ENCODE results near the gene POLL. TPM values are rescaled to one million over a fixed set of nuclear protein-coding genes. Genes with fewer than 3 reads are reported as not detected.

POLL gene
- polyA plus RNA-seq, 1 donor (not counting 4 experiments of a cell fraction or from before 2014, with no cell fraction given): 11.9 TPM

DNA sequence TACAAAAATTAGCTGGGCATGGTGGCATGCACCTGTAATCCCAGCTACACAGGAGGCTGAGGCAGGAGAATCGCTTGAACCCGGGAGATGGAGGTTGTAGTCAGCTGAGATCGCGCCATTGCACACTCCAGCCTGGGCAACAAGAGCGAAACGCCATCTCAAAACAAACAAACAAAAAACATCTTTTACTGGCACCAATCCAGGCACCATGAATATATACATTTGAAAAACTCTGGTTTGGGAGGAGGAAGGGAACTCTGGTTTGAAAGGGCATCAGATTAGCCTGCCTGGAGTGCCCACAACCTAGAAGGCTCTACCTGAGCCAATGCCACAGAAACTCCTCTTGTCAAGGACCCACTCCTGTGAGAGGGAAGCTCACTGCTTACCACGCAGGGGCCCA is 15.9 kb downstream of the POLL start:
- Histone ChIP-seq H3K36me3 (ENCODE audit: control insufficient read depth in 2 of 2, extremely low read depth in 1 of 2, insufficient read depth in 2 of 2, low read length in 2 of 2) (peaks cover 0 to 2% of the 10 kb centered on the region in 2 experiments), H3K27me3 (ENCODE audit: control insufficient read depth, extremely low read depth, insufficient read depth, low read length) (peaks cover 30% of the 10 kb centered on the region), H4K20me1 (ENCODE audit: control insufficient read depth, extremely low read depth, insufficient read depth, low read length) (no peaks in the 10 kb centered on the region), H3K9me3 (ENCODE audit: control insufficient read depth, low read depth, low read length) (no peaks in the 10 kb centered on the region), H3K9ac (ENCODE audit: control insufficient read depth, extremely low read depth, insufficient read depth, low read length) (no peak overlapping the region), H3K4me1 (ENCODE audit: control insufficient read depth, extremely low read depth, insufficient read depth, low read length) (peaks cover 8% of the 10 kb centered on the region), H2AFZ (ENCODE audit: control insufficient read depth, low read length) (no peak overlapping the region), H3K27ac (ENCODE audit: control insufficient read depth, insufficient read depth, low read length) (no peak overlapping the region), H3K9me1 (ENCODE audit: control insufficient read depth, extremely low read depth, insufficient read depth, low read length) (no peaks in the 10 kb centered on the region), H3K79me2 (ENCODE audit: control insufficient read depth, insufficient read depth, low read length) (no peaks in the 10 kb centered on the region), H3K4me3 (ENCODE audit: control insufficient read depth in 2 of 3, extremely low read depth in 1 of 3, insufficient read depth in 2 of 3, low read depth in 1 of 3, low read length in 3 of 3) (no peak overlapping the region), H3K4me2 (ENCODE audit: control insufficient read depth, extremely low read depth, insufficient read depth, low read depth, low read length) (no peak overlapping the region)
- FAIRE-seq: no peak
- TF ChIP-seq, protein P1, sequence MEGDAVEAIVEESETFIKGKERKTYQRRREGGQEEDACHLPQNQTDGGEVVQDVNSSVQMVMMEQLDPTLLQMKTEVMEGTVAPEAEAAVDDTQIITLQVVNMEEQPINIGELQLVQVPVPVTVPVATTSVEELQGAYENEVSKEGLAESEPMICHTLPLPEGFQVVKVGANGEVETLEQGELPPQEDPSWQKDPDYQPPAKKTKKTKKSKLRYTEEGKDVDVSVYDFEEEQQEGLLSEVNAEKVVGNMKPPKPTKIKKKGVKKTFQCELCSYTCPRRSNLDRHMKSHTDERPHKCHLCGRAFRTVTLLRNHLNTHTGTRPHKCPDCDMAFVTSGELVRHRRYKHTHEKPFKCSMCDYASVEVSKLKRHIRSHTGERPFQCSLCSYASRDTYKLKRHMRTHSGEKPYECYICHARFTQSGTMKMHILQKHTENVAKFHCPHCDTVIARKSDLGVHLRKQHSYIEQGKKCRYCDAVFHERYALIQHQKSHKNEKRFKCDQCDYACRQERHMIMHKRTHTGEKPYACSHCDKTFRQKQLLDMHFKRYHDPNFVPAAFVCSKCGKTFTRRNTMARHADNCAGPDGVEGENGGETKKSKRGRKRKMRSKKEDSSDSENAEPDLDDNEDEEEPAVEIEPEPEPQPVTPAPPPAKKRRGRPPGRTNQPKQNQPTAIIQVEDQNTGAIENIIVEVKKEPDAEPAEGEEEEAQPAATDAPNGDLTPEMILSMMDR (optimal IDR thresholded peaks at IDR 0.05 in 1 of 3, IDR thresholded peaks at IDR 0.05 in 1 of 3, conservative IDR thresholded peaks at IDR 0.05 in 1 of 3; ENCODE audit: extremely low read depth in 1 of 3, insufficient read depth in 2 of 3, low read length in 3 of 3): no peak
- no peak for TF ChIP-seq EZH2 (IDR thresholded peaks at IDR 0.05; ENCODE audit: low read length)
- no peak for DNase-seq (ENCODE audit: low read depth, low spot score)
- dilution Hi-C loops (cut with MboI; ENCODE audit: extremely low pct_ligation_motif_present, low sequenced_read_pairs): no loop called here

DNA sequence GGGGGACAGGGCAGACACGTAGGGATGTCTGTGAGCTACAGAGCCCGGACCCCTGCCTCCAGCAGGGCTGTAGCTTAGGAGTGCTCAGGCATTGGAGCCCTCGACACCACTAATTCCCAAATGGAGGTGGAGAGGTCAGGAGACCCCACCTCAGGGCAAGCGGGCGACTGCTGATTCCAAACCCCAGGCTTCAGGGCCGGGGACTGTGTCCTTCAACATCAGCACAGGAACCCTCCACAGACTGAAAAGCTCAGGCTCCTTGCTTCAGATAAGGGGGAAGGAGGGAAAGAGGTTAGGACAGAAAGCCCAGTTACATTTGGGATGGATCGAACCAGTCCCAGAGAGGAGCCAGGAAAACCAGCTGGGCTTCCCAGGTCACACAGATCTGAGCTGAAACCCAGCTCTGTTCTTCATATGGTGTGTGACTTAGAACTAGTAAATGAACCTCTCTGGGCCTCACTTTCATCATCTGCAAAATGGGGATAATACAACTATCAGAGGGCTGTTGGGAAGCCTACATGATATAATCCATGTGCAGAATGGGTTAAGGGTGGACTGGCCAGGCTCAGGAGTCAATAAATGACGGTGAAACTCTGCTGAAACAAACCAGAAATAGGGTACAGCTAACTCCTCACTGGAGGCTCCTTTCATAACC is 16.7 kb downstream of the POLL start:
- Histone ChIP-seq H3K27me3 (ENCODE audit: control insufficient read depth, extremely low read depth, insufficient read depth, low read length) (peaks cover 37% of the 10 kb centered on the region), H3K36me3 (ENCODE audit: control insufficient read depth in 2 of 2, extremely low read depth in 1 of 2, insufficient read depth in 2 of 2, low read length in 2 of 2) (no peaks in the 10 kb centered on the region), H3K9me3 (ENCODE audit: control insufficient read depth, low read depth, low read length) (no peaks in the 10 kb centered on the region), H2AFZ (ENCODE audit: control insufficient read depth, low read length) (no peak overlapping the region), H3K4me3 (ENCODE audit: control insufficient read depth in 2 of 3, extremely low read depth in 1 of 3, insufficient read depth in 2 of 3, low read depth in 1 of 3, low read length in 3 of 3) (no peak overlapping the region), H3K79me2 (ENCODE audit: control insufficient read depth, insufficient read depth, low read length) (no peaks in the 10 kb centered on the region), H3K9ac (ENCODE audit: control insufficient read depth, extremely low read depth, insufficient read depth, low read length) (no peak overlapping the region), H3K27ac (ENCODE audit: control insufficient read depth, insufficient read depth, low read length) (no peak overlapping the region), H3K9me1 (ENCODE audit: control insufficient read depth, extremely low read depth, insufficient read depth, low read length) (no peaks in the 10 kb centered on the region), H4K20me1 (ENCODE audit: control insufficient read depth, extremely low read depth, insufficient read depth, low read length) (no peaks in the 10 kb centered on the region), H3K4me2 (ENCODE audit: control insufficient read depth, extremely low read depth, insufficient read depth, low read depth, low read length) (no peak overlapping the region), H3K4me1 (ENCODE audit: control insufficient read depth, extremely low read depth, insufficient read depth, low read length) (peaks cover 11% of the 10 kb centered on the region)
- FAIRE-seq: no peak
- dilution Hi-C loops (cut with MboI; ENCODE audit: extremely low pct_ligation_motif_present, low sequenced_read_pairs): no loop called here
- DNase-seq (ENCODE audit: low read depth, low spot score): no peak
- TF ChIP-seq EZH2 (IDR thresholded peaks at IDR 0.05; ENCODE audit: low read length): no peak
- TF ChIP-seq, protein P1 (optimal IDR thresholded peaks at IDR 0.05 in 1 of 3, IDR thresholded peaks at IDR 0.05 in 1 of 3, conservative IDR thresholded peaks at IDR 0.05 in 1 of 3; ENCODE audit: extremely low read depth in 1 of 3, insufficient read depth in 2 of 3, low read length in 3 of 3): no peak

Measured in keratinocyte (primary cell).